Measurements from ENCODE around the gene ZNF570.

DNA sequence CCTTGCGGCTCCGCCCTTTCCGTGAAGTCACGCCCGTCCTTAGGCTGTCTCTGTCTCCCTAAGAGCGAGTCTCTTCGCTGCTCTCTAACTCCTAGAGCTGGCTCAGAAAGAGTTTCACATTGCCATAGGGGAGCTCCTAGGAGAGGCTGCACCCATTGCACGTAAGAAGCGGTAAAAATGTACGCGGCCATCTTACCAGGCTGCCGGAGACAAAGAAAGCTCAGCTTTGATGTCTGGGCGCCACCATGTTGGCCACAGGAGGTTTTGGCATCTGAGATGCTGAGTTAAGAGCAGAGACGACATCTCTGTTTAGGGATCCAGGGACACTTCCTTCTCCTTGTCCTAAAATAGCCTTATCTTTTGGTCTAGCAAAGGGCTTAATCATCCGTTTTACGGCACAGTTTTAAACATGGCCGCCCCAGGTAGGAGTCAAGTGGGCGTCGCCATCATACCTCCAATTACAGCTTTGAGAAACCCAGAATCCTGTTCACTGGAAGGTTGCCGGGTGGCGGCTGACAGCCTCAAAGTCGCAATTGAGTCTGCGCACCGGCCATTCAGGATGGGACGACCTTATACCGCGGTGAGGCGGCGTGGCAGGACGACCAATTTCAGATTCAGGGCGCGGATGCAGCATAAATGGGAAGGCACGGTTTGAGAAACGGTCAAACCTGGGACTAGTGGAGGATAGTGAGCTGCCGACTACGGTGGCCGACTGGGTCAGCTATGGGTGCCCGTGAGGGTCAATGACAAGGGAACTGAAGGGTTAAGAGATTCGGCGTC lies 37.4 kb downstream of the ZNF570 start, which contains the start of gene ZNF793:
- TF ChIP-seq, protein P1, sequence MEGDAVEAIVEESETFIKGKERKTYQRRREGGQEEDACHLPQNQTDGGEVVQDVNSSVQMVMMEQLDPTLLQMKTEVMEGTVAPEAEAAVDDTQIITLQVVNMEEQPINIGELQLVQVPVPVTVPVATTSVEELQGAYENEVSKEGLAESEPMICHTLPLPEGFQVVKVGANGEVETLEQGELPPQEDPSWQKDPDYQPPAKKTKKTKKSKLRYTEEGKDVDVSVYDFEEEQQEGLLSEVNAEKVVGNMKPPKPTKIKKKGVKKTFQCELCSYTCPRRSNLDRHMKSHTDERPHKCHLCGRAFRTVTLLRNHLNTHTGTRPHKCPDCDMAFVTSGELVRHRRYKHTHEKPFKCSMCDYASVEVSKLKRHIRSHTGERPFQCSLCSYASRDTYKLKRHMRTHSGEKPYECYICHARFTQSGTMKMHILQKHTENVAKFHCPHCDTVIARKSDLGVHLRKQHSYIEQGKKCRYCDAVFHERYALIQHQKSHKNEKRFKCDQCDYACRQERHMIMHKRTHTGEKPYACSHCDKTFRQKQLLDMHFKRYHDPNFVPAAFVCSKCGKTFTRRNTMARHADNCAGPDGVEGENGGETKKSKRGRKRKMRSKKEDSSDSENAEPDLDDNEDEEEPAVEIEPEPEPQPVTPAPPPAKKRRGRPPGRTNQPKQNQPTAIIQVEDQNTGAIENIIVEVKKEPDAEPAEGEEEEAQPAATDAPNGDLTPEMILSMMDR (IDR thresholded peaks at IDR 0.05) = no peak
- no peak for TF ChIP-seq ZFX (IDR thresholded peaks at IDR 0.05; ENCODE audit: borderline replicate concordance)

All from 22Rv1 (cell line).